Kidney (tissue), 14 donors: ENCODE measurements around the gene ANGPTL8. TPM values are rescaled to one million over a fixed set of nuclear protein-coding genes. Genes with fewer than 3 reads are reported as not detected.

Experiments
- DNase-seq, 5 donors: peaks; one replicate each; pipeline ENCODE4 v3.0.0-alpha.2; 2013 to 2020
- FAIRE-seq: peaks from 2 replicates; lab custom pipeline; 2012; peaks lifted over from hg19 to GRCh38; lab: Jason Lieb, UNC
- H3K27ac ChIP-seq, 2 donors: one replicate each; pipeline ENCODE4 v1.7.0; 2013; ENCODE audit warnings: low read depth in 2 of 2, low read length in 2 of 2, inconsistent platforms in 1 of 2
- H3K27me3 ChIP-seq: one replicate; pipeline ENCODE4 v1.7.1; 2013; ENCODE audit warnings: low read length, inconsistent platforms; ENCODE audit not compliant: control insufficient read depth, insufficient read depth
- H3K36me3 ChIP-seq, 3 donors: one replicate each; pipeline versions ENCODE4 v1.7.0 to v1.7.1; 2013; ENCODE audit warnings: low read length in 3 of 3, control low read depth in 1 of 3, inconsistent platforms in 1 of 3; ENCODE audit not compliant: insufficient read depth in 3 of 3, control insufficient read depth in 2 of 3
- H3K4me1 ChIP-seq, 3 donors: one replicate each; pipeline versions ENCODE4 v1.7.0 to v1.7.1; 2013; ENCODE audit warnings: low read length in 3 of 3, inconsistent platforms in 1 of 3, low read depth in 1 of 3; ENCODE audit not compliant: control insufficient read depth in 2 of 3, insufficient read depth in 2 of 3
- H3K4me3 ChIP-seq, 3 donors: one replicate each; pipeline versions ENCODE4 v1.7.0 to v1.8.1; 2013; ENCODE audit warnings: low read length in 3 of 3, control low read depth in 1 of 3, inconsistent platforms in 1 of 3
- H3K9ac ChIP-seq, 3 donors: one replicate each; pipeline versions ENCODE4 v1.7.0 to v1.7.1; 2013; ENCODE audit warnings: low read length in 3 of 3, control low read depth in 1 of 3, inconsistent platforms in 1 of 3
- H3K9me3 ChIP-seq, 3 donors: one replicate each; pipeline versions ENCODE4 v1.7.0 to v1.7.1; 2013; ENCODE audit warnings: low read length in 3 of 3, control low read depth in 1 of 3, inconsistent platforms in 1 of 3; ENCODE audit not compliant: control insufficient read depth in 2 of 3, insufficient read depth in 1 of 3
- intact Hi-C: fragments of 100-400 bp; cut with DNase I; formaldehyde crosslinking; loops from one replicate; pipeline ENCODE4 v1.11.1; 2022
- polyA plus RNA-seq: library from polyadenylated mRNA; stranded (reverse); fragments of 350-450 nt; fragmentation: Illumina TruSeq; extraction: RNeasy Lipid Tissue Mini Kit (QIAGEN cat#74804); gene quantifications from one replicate; pipeline ENCODE4 v1.2.3, GENCODE V29; 2014; ENCODE audit warnings: low read depth, low replicate concordance; ENCODE audit not compliant: insufficient read depth
- total RNA-seq: library from RNA; stranded (reverse); fragmentation: NEBNext Ultra II Directional; extraction: Animal tissue kit (Norgen Biotek cat#: 25700); gene quantifications from one replicate; pipeline ENCODE4 v1.2.1, GENCODE V29; 2021
- TF ChIP-seq, protein P1 (sequence below): IDR thresholded peaks from 3 replicates; pipeline ENCODE4 v1.5.1; 2012; ENCODE audit warnings: mild to moderate bottlenecking, moderate library complexity, borderline replicate concordance; ENCODE audit not compliant: insufficient read depth; ENCODE audit errors: extremely low read depth
- donor health status: control.
- donor health status: control.
- donor health status: control.
- donor health status: control.
- donor health status: control.
- donor health status: DM: yes; HTN: yes; CAD: no.
- donor health status: Normal renal cell carcinoma (clear cell type).

Gene ANGPTL8
- total and polyA plus RNA-seq, 2 donors from 2014 or later: 1.3 to 1.9 TPM

DNA sequence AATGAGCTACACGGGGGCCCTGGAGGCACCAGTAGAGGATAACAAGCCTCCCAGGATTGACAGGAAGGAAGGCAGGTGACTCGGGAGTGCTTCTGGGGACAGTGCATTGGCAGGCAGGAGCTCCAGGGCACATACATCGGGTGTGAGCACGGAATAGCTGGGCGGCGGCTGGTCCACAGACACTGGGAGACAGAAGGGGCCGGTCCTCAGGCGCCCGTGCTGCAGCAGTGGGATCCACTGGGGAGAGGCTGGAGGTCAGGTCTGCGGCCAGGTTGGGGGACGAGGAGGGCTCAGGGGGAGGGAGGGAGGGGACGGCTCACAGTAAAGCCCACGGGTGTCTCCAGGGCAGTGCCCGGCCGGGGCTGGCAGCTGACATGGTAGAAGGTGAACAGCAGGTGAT, 2.1 kb upstream of the ANGPTL8 start:
- DNase-seq: no peak
- intact Hi-C loops: no loop called here
- Histone ChIP-seq H3K36me3 (peaks cover 6 to 12% (median 11%) of the 10 kb centered on the region in 3 donors), H3K9me3 (no peaks in the 10 kb centered on the region), H3K27ac (no peak overlapping the region), H3K27me3 (no peaks in the 10 kb centered on the region), H3K4me3 (no peak overlapping the region), H3K9ac (no peak overlapping the region), H3K4me1 (no peaks in the 10 kb centered on the region)
- TF ChIP-seq, protein P1, sequence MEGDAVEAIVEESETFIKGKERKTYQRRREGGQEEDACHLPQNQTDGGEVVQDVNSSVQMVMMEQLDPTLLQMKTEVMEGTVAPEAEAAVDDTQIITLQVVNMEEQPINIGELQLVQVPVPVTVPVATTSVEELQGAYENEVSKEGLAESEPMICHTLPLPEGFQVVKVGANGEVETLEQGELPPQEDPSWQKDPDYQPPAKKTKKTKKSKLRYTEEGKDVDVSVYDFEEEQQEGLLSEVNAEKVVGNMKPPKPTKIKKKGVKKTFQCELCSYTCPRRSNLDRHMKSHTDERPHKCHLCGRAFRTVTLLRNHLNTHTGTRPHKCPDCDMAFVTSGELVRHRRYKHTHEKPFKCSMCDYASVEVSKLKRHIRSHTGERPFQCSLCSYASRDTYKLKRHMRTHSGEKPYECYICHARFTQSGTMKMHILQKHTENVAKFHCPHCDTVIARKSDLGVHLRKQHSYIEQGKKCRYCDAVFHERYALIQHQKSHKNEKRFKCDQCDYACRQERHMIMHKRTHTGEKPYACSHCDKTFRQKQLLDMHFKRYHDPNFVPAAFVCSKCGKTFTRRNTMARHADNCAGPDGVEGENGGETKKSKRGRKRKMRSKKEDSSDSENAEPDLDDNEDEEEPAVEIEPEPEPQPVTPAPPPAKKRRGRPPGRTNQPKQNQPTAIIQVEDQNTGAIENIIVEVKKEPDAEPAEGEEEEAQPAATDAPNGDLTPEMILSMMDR: no peak
- no peak for FAIRE-seq

DNA sequence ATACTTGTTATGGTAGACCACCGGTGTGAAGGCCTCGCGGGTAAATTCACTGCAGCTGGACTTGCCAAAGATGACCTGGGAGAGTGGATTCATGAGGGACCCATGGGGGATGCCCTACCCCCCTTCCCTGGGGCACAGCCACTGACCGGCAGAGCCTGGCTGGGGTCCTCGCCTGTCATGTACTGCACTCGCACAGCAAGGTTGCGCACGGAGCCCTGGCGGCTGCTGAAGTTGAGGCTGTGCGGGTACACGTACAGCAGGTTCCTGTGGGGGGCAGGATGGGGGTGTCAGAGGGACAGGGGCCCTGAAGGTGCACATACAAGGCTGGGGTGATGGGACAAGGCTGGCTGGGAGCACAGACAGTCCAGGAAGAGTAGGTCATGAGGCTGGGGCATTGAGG, 1.4 kb upstream of the ANGPTL8 start:
- FAIRE-seq (no peak), DNase-seq (no peak)
- Histone ChIP-seq H3K4me3 (no peak overlapping the region), H3K9me3 (no peaks in the 10 kb centered on the region), H3K9ac (no peak overlapping the region), H3K36me3 (peaks cover 0 to 11% (median 5%) of the 10 kb centered on the region in 3 donors), H3K27me3 (no peaks in the 10 kb centered on the region), H3K27ac (no peak overlapping the region), H3K4me1 (no peaks in the 10 kb centered on the region)
- intact Hi-C loops: no loop called here
- TF ChIP-seq, protein P1: no peak

DNA sequence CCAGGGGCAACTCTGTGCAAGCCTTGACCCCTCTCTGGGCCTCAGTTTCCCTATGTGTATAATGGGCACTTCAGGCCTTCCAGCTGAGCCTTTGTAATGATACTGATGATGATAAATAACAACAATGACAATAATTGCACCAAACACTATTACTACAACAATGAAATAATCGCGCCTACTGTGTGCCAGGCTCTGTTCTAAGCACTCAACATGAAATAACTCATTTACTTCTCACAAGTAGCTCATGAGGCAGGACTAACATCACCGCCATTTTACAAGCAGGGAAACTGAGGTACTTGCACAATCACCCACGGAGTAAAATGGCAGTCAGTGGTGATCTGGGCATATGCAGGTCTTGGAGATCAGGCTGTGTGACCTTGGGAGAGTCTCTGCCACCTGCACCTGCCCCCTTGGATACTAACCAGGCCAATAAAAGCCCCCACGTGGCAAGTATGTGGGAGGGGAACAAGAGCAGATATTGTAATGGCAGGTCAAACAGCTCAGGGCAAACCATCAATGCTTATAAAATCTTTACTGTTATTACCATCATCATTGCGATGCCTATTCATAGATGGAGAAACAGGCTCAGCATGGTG, 540 bp upstream of the ANGPTL8 start:
- FAIRE-seq (no peak), DNase-seq (no peak)
- Histone ChIP-seq H3K9me3 (no peaks in the 10 kb centered on the region), H3K27me3 (no peaks in the 10 kb centered on the region), H3K4me3 (no peak overlapping the region), H3K9ac (no peak overlapping the region), H3K4me1 (peaks cover 0 to 3% (median 0%) of the 10 kb centered on the region in 3 donors), H3K27ac (no peak overlapping the region), H3K36me3 (peaks cover 0 to 11% (median 5%) of the 10 kb centered on the region in 3 donors)
- intact Hi-C loops: no loop called here
- TF ChIP-seq, protein P1: no peak
